GM18520 (cell line): ENCODE results near the gene OR56B4.
"Not testable (repeated sequence)": the region's sequence is repeated elsewhere in the genome, so short reads cannot be mapped to it uniquely, and the experiment has no call there.

ENCODE experiments used
- ATAC-seq: cut with Tn5 transposase; IDR thresholded peaks from one replicate; pipeline ENCODE4 v1.9.1; 2021; ENCODE audit not compliant: unreplicated experiment

Gene OR56B4

DNA sequence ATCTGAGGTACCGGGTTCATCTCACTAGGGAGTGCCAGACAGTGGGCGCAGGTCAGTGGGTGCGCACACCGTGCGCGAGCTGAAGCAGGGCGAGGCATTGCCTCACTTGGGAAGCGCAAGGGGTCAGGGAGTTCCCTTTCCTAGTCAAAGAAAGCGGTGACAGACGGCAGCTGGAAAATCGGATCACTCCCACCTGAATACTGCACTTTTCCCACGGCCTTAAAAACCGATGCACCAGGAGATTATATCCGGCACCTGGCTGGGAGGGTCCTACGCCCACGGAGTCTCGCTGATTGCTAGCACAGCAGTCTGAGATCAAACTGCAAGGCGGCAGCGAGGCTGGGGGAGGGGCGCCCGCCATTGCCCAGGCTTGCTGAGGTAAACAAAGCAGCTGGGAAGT lies 36.3 kb downstream of the OR56B4 start:
- not testable (repeated sequence) for ATAC-seq

DNA sequence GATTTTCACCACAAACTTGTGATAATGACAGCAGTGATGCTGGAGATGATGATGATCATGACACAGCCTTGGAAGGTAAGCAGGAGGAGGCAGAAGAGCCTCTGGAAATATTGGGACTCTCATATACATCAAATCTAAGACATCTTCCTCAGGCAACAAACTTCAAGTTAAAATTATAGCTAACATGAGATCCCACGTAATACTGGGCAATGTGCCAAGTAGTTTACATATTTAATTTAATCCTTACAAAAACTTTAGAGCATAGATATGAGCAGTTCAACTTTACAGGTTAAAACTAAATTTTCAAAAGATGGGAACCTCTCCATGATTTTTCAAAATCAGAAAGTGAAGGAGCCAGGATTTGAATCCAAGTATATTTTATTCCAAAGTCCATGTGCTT lies 43.6 kb downstream of the OR56B4 start:
- ATAC-seq: no peak

DNA sequence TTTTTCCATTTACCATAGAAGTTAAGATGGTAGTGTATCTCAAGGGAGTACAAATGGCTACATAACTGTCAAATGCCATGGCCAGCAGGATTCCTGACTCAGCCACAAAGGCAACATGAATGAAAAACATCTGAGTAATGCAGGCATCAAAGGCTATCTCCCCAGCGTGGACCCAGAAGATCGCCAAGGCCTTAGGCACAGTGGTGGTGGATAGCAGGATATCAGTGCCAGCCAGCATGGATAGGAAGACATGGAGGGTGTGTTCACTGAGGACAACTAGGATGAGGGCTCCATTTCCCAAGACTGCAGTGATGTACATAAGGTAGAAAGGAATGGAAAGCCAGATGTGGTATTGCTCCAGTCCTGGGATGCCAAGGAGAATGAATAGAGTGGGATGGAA lies 44.6 kb downstream of the OR56B4 start:
- ATAC-seq: no peak

DNA sequence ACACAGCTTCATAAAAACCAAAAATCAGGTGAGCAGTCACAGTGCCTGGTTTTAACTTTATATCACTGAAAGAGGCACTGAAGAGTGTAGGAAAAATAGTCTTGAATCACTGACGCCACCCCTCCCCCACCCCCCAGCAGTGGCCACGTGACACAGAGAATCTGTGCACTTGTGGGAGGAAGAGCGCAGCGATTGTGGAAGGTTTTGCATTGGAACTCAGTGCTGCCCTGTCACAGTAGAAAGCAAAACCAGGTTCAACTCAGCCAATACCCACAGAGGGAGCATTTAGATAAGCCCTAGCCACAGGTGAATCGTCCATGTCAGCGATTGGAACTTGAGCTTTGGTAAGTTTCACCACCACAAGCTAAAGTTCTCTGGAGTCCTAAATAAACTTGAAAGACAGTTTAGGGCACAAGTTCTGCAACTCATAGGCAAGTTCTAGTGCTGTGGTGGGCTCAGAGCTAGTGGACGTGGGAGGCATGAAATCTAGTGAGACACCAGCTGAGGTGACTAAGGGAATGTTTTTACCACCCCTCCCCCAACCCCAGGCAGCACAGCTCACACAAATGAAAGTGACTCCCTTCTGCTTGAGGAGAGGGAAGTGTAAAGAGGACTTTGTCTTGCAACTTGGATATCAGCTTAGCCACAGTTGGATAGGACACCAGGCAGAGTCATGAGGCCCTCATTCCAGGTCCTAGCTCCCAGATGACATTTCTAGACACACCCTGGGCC lies 49.3 kb downstream of the OR56B4 start:
- no peak for ATAC-seq
